Adrenal gland (tissue), 12 donors: ENCODE measurements around the gene TMPRSS12. TPM values are rescaled to one million over a fixed set of nuclear protein-coding genes. Genes with fewer than 3 reads are reported as not detected.
A peak's percentile ranks its signal among the peaks of the same experiment; 100 is the strongest.
"Not testable (repeated sequence)": the region's sequence is repeated elsewhere in the genome, so short reads cannot be mapped to it uniquely, and the experiment has no call there.

Experiments used
- DNase-seq, 7 donors: peaks; one replicate each; pipeline ENCODE4 v3.0.0-alpha.2; 2019 to 2020
- H3K27ac ChIP-seq, 5 donors: fragments of 200-600 bp; sonication (generic) in 4 of 5; 1 replicate in 3 of 5; 2 replicates in 2 of 5; pipeline versions ENCODE4 v1.5.1 to v1.8.0; 2016 to 2020; ENCODE audit warnings: mild to moderate bottlenecking in 1 of 5
- H3K27me3 ChIP-seq: fragments of 200-600 bp; 2 replicates; pipeline ENCODE4 v1.8.0; 2021
- H3K36me3 ChIP-seq, 2 donors: fragments of 200-600 bp; replicated peaks in 1 of 2; 1 replicate in 1 of 2; 2 replicates in 1 of 2; pipeline versions ENCODE4 v1.5.1 to v1.8.0; 2018 to 2022
- H3K4me1 ChIP-seq, 2 donors: fragments of 200-600 bp; replicated peaks in 1 of 2; 1 replicate in 1 of 2; 2 replicates in 1 of 2; pipeline versions ENCODE4 v1.5.1 to v1.8.0; 2018 to 2021
- H3K4me3 ChIP-seq, 4 donors: fragments of 200-600 bp; sonication (generic) in 3 of 4; one replicate each; pipeline ENCODE4 v1.5.1; 2016 to 2018
- H3K9me3 ChIP-seq, 3 donors: fragments of 200-600 bp; sonication (generic) in 1 of 3; replicated peaks in 1 of 3; 1 replicate in 2 of 3; 2 replicates in 1 of 3; pipeline versions ENCODE4 v1.5.1 to v1.8.0; 2016 to 2021
- CTCF ChIP-seq, 6 experiments: fragments of 450-650 bp in 4 of 6; fragments of 200-600 bp in 2 of 6; sonication (generic) in 1 of 6; IDR thresholded peaks; 1 replicate in 5 of 6; 2 replicates in 1 of 6; pipeline versions ENCODE4 v1.5.1 to v1.8.0; 2016 to 2021; ENCODE audit warnings: antibody characterized with exemption in 6 of 6, mild to moderate bottlenecking in 2 of 6, moderate library complexity in 1 of 6
- POLR2A ChIP-seq, 2 donors: fragments of 450-650 bp; IDR thresholded peaks; one replicate each; pipeline ENCODE4 v1.6.1; 2017; ENCODE audit warnings: antibody characterized with exemption in 2 of 2, mild to moderate bottlenecking in 2 of 2, moderate library complexity in 1 of 2
- WGBS, 4 donors: extraction: QIAGEN DNeasy Blood & Tissue Kit in 2 of 4; methylation state at CpG; one replicate each; pipeline versions ENCODE4 v1.1.5 to v1.1.7; 2013 to 2017; 5-methylcytosine and 5-hydroxymethylcytosine counted together
- intact Hi-C, 2 donors: fragments of 100-400 bp; cut with DNase I; formaldehyde crosslinking; loops; one replicate each; pipeline versions ENCODE4 v1.14.1 to v1.15.0; 2022 to 2023
- polyA plus RNA-seq, 3 donors: library from polyadenylated mRNA; stranded (reverse); fragments of 200-250 nt in 2 of 3; fragments of 350-450 nt in 1 of 3; fragmentation: Illumina TruSeq in 1 of 3; extraction: RNeasy Lipid Tissue Mini Kit (QIAGEN cat#74804) in 1 of 3; gene quantifications; one replicate each; pipeline ENCODE4 v1.2.3, GENCODE V29; 2013 to 2014
- total RNA-seq, 9 donors: library from RNA; depleted of rRNA in 4 of 9; stranded (reverse); fragments of >200 nt in 4 of 9; fragments of 120-200 nt in 1 of 9; fragmentation: NEBNext Ultra II Directional in 1 of 9; extraction: Animal tissue kit (Norgen Biotek cat#: 25700) in 1 of 9; gene quantifications; one replicate each; pipeline versions ENCODE4 v1.1.0 to v1.2.4, GENCODE V29; 2013 to 2023
- donor health status: healthy with polysubstance abuse.
- donor health status: Bipolar disorder and iron deficiency.
- donor health status: DM: yes; HTN: yes; CAD: no.
- donor health status: DM: no; HTN: no; CAD: no.
- donor health status: DM: no; HTN: no; CAD: no.
- donor health status: DM: yes; HTN: yes; CAD: no.

The TMPRSS12 gene
- total and polyA plus RNA-seq, 12 donors: 0.03 to 0.39 TPM; not detected in 10

GRCh38 chr12:50928392-50928791, 85.7 kb downstream of the TMPRSS12 start:
- no peak for TF ChIP-seq CTCF (IDR thresholded peaks at IDR 0.05)
- TF ChIP-seq POLR2A (IDR thresholded peaks at IDR 0.05): no peak
- Histone ChIP-seq H3K4me3 (peak overlapping the region in 2 of 4 donors; percentile 70 to 91), H3K4me1 (peaks cover 27 to 48% of the 10 kb centered on the region in 2 donors), H3K27me3 (no peaks in the 10 kb centered on the region), H3K27ac (peak overlapping the region in 1 of 5 donors; percentile 88), H3K36me3 (peaks cover 0 to 18% of the 10 kb centered on the region in 2 donors), H3K9me3 (no peaks in the 10 kb centered on the region)
- WGBS, 4 donors: 63 to 69% (median 67%) methylated on average over 3 of the region's 3 CpGs
- intact Hi-C loops: loop anchor here in 1 of 2 donors (5.0 kb wide), 1 partner anchor 54 kb away; no protein-coding TSS in a partner anchor
- no peak for DNase-seq

- intact Hi-C loops: loop anchor here in 1 of 2 donors (5.0 kb wide), 1 partner anchor 52 kb away; no protein-coding TSS in a partner anchor
- Histone ChIP-seq H3K4me1 (peaks cover 33 to 55% of the 10 kb centered on the region in 2 donors), H3K4me3 (peak overlapping the region in 1 of 4 donors; percentile 91), H3K27me3 (no peaks in the 10 kb centered on the region), H3K27ac (peak overlapping the region in 1 of 5 donors; percentile 8), H3K9me3 (no peaks in the 10 kb centered on the region), H3K36me3 (peaks cover 0 to 18% of the 10 kb centered on the region in 2 donors)
- 77 to 89% (median 85%) methylated on average over 3 of the region's 3 CpGs for WGBS, 4 donors
- no peak for DNase-seq
- no peak for TF ChIP-seq POLR2A (IDR thresholded peaks at IDR 0.05)
- TF ChIP-seq CTCF (IDR thresholded peaks at IDR 0.05): no peak
These were observed 87.1 kb downstream of the TMPRSS12 start for GRCh38 chr12:50929831-50930230.

- H3K9me3 ChIP-seq, H3K27ac ChIP-seq, H3K4me3 ChIP-seq, DNase-seq, H3K27me3 ChIP-seq, intact Hi-C loops: not testable (repeated sequence)
- H3K4me1 ChIP-seq: peaks cover 33 to 61% of the 10 kb centered on the region in 2 donors
- 92 to 95% (median 94%) methylated on average over 12 of the region's 12 CpGs for WGBS, 4 donors
- H3K36me3 ChIP-seq: peaks cover 0 to 18% of the 10 kb centered on the region in 2 donors
These were observed 87.8 kb downstream of the TMPRSS12 start for GRCh38 chr12:50930477-50930876.

- no peak for DNase-seq
- 55 to 77% (median 69%) methylated on average over 2 of the region's 2 CpGs for WGBS, 4 donors
- Histone ChIP-seq H3K4me1 (peaks cover 30 to 64% of the 10 kb centered on the region in 2 donors), H3K27me3 (no peaks in the 10 kb centered on the region), H3K36me3 (peaks cover 0 to 18% of the 10 kb centered on the region in 2 donors), H3K9me3 (no peaks in the 10 kb centered on the region), H3K27ac (peak overlapping the region in 1 of 5 donors; percentile 17), H3K4me3 (no peak overlapping the region)
- no peak for TF ChIP-seq CTCF (IDR thresholded peaks at IDR 0.05)
- no peak for TF ChIP-seq POLR2A (IDR thresholded peaks at IDR 0.05)
- intact Hi-C loops: no loop called here
These were observed 90.1 kb downstream of the TMPRSS12 start for GRCh38 chr12:50932787-50933280.
